Activated CD4-positive, CD25-positive, alpha-beta regulatory T cell (primary cell): Measurements from ENCODE around the gene CDH2.
"Not testable (repeated sequence)": the region's sequence is repeated elsewhere in the genome, so short reads cannot be mapped to it uniquely, and the experiment has no call there.

Experiments used
- DNase-seq, 4 experiments: peaks; one replicate each; lab custom pipeline; 2025; lab: John Stamatoyannopoulos, UW

Gene CDH2

GRCh38 chr18:27906189-27906588 is 270.7 kb downstream of the CDH2 start:
- not testable (repeated sequence) for DNase-seq

- no peak for DNase-seq
Measured at GRCh38 chr18:27903906-27904305, 273.0 kb downstream of the CDH2 start.

- no peak for DNase-seq
Measured at GRCh38 chr18:27901424-27902226, 275.3 kb downstream of the CDH2 start.
